HG03064 (cell line): ENCODE data around the gene UNC5CL.

ENCODE experiments used
- ATAC-seq: cut with Tn5 transposase; IDR thresholded peaks from one replicate; pipeline ENCODE4 v1.9.1; 2021; ENCODE audit warnings: low read depth; ENCODE audit not compliant: unreplicated experiment

The UNC5CL gene

GRCh38 chr6:40977085-40977484 lies 61.9 kb downstream of the UNC5CL start:
- ATAC-seq, result no peak
